Activated CD8-positive, alpha-beta memory T cell treated with anti-CD3 and anti-CD28 coated beads for 36 hours (primary cell): ENCODE results near the gene PRR7. TPM values are rescaled to one million over a fixed set of nuclear protein-coding genes. Genes with fewer than 3 reads are reported as not detected.

ENCODE experiments used
- CTCF ChIA-PET: fragments of 350-600 bp; sonication (Branson Sonifier 250); formaldehyde crosslinking; loops from one replicate; lab custom pipeline; 2021; ENCODE audit warnings: antibody characterized with exemption; lab: Charles Lee
- POLR2A ChIA-PET: fragments of 350-600 bp; sonication (Branson Sonifier 250); formaldehyde crosslinking; loops from one replicate; lab custom pipeline; 2021; ENCODE audit warnings: antibody characterized with exemption; lab: Charles Lee
- total RNA-seq, 2 experiments: library from RNA; stranded (reverse); gene quantifications; one replicate each; pipeline ENCODE4 v1.2.3, GENCODE V29; 2021

The PRR7 gene
- total RNA-seq, 2 experiments from 2014 or later = 18.7 to 20.1 TPM

DNA sequence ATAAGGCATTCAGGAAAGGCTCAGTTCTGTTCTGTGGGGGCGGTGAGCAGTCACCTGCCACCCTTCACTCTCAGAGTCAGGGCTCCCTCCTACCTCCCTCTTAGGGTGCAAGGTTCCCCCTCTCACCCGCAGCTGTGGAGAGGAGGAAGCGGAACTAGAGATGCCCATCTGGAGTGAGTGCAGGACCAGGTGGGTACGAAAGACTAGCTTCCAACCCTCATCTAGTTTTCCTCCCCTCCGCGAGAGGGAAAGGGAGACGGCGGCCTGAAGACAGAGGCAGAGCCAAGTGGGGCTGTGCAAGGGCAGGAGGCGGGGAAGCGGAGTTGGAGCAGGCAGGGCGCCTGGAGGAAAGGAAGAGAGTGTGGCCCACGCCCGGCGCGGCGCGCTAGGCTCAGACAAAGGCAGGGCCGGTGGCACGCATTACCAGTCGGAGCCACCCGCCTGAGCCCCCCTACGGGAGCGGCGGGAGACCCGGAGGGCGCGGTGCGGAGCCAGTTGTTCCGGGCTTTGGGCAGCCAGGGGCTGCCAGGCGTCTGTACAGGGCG lies 7.3 kb downstream of the PRR7 start:
- ChIA-PET CTCF (interaction anchor here (1.0 to 22.6 kb wide), 20 partner anchors 9 to 144 kb away, joined by 3 to 312 read pairs (median 14); partner anchors contain the start of genes DBN1, GRK6, PFN3 and PRR7), POLR2A (interaction anchor here (1.0 to 3.0 kb wide), 6 partner anchors 7 to 75 kb away, joined by 3 to 41 read pairs (median 15); partner anchors contain the start of gene PRR7)

DNA sequence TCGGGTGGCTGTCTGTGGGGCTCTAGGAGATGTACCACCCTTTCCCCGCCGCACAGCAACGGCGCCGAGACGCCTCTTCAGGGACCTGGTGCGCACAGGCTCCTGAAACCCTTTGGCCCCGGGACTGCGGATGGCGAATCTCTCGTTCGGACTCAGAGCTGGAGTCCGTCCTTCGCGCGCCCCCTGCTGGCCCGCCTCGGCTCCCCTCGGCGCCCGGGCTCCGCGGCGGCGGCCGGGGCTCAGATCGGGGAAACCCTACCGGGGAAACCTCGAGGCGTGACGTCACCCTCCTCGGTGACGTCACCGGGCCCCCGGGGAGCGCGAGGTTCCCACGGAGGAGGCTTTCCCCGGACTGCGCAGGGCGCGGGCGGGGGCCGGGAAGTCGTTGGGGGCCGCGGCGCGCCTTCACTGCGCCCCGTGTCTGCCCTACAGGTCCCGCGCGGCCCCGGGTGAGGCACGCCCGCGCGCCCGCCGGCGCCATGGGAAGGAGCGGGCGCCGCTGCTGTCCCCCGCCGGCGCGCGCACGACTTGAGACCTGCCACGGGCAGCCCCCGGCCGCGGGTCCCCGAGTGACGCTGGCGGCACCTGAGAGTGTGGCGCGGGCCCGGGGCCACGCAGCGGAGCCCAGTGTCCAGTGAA lies 7.9 kb downstream of the PRR7 start:
- ChIA-PET CTCF (interaction anchor here (1.0 to 22.6 kb wide), 28 partner anchors 10 to 145 kb away, joined by 3 to 312 read pairs (median 7); partner anchors contain the start of genes DBN1, DDX41, GRK6 and PDLIM7), POLR2A (interaction anchor here (0.6 to 3.0 kb wide), 11 partner anchors 8 to 83 kb away, joined by 3 to 41 read pairs (median 12); partner anchors contain the start of genes PDLIM7 and PRR7)

DNA sequence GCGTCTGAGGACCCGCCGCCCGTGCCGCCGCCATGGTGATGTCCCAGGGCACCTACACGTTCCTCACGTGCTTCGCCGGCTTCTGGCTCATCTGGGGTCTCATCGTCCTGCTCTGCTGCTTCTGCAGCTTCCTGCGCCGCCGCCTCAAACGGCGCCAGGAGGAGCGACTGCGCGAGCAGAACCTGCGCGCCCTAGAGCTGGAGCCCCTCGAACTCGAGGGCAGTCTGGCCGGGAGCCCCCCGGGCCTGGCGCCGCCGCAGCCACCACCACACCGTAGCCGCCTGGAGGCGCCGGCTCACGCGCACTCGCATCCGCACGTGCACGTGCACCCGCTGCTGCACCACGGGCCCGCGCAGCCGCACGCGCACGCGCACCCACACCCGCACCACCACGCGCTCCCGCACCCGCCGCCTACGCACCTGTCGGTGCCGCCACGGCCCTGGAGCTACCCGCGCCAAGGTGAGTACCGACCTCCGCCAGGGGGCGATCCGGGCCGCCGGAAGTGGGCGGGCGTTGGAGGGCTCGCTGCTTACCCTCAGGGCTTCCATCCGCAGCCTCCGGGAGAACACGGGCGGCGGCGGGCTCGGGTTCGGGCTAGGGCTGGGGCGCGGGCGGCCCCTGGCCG lies 8.5 kb downstream of the PRR7 start:
- CTCF ChIA-PET = interaction anchor here (0.7 to 22.6 kb wide), 32 partner anchors 10 to 341 kb away, joined by 3 to 312 read pairs (median 6); partner anchors contain the start of genes DBN1, DDX41, GRK6 and PDLIM7
- POLR2A ChIA-PET = interaction anchor here (0.6 to 3.0 kb wide), 13 partner anchors 9 to 83 kb away, joined by 3 to 41 read pairs (median 8); partner anchors contain the start of genes GRK6, PDLIM7 and PRR7

DNA sequence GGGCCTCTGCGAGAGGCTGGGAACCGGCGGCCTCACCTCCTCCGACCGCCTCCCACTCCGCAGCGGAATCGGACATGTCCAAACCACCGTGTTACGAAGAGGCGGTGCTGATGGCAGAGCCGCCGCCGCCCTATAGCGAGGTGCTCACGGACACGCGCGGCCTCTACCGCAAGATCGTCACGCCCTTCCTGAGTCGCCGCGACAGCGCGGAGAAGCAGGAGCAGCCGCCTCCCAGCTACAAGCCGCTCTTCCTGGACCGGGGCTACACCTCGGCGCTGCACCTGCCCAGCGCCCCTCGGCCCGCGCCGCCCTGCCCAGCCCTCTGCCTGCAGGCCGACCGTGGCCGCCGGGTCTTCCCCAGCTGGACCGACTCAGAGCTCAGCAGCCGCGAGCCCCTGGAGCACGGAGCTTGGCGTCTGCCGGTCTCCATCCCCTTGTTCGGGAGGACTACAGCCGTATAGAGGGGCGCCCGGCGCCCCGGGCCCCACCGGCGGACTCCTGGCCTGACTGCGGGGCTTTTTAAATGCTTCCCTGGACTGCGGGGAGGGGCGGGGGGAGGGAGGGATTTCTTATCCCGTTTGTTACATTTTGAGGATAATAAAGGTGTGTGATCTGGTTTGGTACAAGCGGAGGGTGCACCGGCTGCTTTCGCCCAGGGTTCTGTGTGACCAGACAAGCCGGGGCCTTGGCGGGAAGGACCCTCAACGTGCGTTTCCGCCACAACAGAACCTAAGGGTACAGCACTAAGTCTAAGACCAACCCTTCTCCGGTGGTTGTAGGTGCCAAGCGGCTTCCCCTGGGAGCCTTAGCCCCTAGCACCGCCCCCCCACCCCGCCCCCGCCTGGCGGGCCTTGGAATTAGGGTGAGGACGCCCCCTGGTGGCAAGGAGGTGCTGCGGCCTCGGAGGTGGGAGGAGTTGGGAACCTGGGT lies 9.3 kb downstream of the PRR7 start:
- POLR2A ChIA-PET = interaction anchor here (1.0 to 3.0 kb wide), 11 partner anchors 9 to 84 kb away, joined by 3 to 41 read pairs (median 12); partner anchors contain the start of genes GRK6, PDLIM7 and PRR7
- CTCF ChIA-PET = interaction anchor here (0.7 to 22.6 kb wide), 28 partner anchors 9 to 342 kb away, joined by 3 to 312 read pairs (median 7); partner anchors contain the start of genes DBN1, DDX41, GRK6 and PDLIM7

DNA sequence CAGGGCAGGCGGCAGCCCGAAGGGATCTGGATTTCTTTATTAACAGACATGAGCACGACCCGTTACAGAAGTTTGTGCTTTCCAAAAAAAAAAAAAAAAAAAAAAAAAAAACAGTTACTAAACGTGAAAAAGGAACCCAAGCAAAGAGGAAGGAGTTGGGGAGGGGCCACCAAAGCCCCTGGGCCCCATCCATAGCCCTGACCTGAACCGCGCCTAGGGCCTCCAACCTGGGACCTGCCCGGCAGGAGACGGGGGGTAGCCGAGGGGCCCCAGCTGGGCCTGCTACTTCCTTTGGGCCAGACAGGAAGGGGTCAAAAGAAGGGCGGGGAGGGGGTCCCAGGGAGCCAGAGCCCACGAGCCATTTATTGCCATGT lies 10.0 kb downstream of the PRR7 start:
- POLR2A ChIA-PET = interaction anchor here (1.4 kb wide), 1 partner anchor 16 kb away, joined by 7 read pairs; no protein-coding TSS in a partner anchor
- CTCF ChIA-PET = interaction anchor here (1.4 to 22.6 kb wide), 11 partner anchors 8 to 118 kb away, joined by 3 to 312 read pairs (median 20); partner anchors contain the start of genes DBN1, DDX41, GRK6 and PFN3

DNA sequence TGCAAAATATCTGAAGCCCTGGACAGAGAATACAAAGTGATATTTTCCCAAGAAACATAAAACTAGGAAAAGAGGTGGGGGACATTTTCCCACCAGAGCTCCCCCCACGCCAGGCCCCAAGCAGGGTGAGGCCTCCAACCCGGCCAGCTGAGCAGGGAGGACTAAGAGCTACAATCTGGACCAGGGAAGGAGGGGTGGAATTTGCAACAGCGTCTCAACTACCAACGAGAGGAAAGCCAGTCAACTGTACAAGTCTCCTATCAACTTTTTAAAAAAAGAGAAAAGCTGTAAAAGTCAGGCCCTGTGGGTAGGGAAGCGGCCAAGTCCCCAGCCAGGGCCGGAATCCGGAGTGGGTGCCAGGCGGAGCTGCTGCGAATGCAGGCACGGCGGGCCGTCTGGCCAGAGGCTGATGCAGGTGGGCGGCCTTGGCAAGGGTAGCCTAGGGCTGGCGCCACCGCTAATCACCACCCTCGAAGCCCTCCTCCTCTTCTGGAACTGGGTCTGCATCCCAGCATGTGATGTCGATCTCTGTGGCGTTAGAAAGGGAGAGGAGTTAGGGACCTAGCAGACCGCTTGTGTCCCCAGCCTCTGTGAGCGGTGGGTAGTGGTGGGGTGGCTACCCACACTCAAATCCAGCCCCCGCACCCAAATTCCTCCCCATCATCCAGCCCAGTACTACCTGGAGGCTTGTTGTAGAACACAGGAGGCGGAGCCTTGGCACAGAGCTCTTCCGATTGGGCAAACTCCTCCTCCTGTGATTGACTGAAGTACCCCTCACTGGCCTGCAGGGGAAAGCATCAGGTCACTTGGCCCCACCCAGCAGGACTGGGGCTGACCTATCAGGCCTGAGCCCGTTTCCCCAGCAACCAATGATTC lies 10.6 kb downstream of the PRR7 start:
- ChIA-PET CTCF (interaction anchor here (0.6 to 22.6 kb wide), 14 partner anchors 8 to 154 kb away, joined by 3 to 312 read pairs (median 12); partner anchors contain the start of genes DBN1, DDX41, GRK6 and PFN3), POLR2A (interaction anchor here (0.9 to 1.4 kb wide), 2 partner anchors 15 to 23 kb away, joined by 3 to 7 read pairs; no protein-coding TSS in a partner anchor)

DNA sequence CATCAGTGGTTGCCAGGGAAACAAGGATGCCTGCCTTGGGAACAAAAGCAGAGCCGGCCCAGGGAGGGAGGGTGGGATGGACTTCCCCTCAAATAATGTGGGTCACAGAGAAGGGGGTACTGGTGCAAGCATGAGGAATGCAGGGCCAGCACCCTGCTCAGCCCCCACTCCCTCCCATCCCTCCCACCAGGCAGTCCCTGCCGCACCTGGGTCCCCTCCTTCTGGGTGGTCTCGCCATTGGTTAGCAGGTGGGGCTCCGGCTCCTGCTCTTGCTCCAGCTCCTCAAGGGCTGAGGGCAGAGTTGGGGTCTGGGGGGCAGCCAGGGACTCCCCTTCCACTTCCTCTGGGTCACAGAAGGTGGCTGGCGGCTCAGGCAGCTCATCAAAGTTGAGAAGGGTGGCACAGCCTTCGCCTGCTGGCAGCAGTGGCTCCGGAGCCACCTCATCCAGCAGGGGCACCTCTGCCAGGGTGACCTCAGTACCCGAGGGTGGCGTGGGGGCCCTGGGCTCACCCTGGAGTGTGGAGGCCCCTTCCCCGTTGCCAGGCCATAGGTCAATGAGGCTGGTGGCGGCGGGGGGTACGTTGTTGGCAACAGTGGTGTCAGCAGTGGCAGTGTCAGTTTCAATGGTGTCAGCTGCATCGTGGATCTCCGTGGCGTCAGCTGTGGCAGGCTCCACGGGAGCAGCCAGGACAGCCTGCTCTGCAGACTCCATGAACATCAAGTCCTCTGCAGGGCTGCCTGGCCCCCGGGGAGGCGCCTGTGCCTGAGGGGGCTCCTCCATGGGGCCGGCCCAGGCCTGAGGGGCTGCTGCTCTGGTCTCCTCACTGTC lies 11.5 kb downstream of the PRR7 start:
- POLR2A ChIA-PET = interaction anchor here (0.9 to 1.4 kb wide), 2 partner anchors 14 to 24 kb away, joined by 3 to 7 read pairs; no protein-coding TSS in a partner anchor
- CTCF ChIA-PET = interaction anchor here (0.6 to 22.6 kb wide), 12 partner anchors 14 to 155 kb away, joined by 3 to 312 read pairs (median 10); partner anchors contain the start of genes DBN1, GRK6 and PFN3

DNA sequence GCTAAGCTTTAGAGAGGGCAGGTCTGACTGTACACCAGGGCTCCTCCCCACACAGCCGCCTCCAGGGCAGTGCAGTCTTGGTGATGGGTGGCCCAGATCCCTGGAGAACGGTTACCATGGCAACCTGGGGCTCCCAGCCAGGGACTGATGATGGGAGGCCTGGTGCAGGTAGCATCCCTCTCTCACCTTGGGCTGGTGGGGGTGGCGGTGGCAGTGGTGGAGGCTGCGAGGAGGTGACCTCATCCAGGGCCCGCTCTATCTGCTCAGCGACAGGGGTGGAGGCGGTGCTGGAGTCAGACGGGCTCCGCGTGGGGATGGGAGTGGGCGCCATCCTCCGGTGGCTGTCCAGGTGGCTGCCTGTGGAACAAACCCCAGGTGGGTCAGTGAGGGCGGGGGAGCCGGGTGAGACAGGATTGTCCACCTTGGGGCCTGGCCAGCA lies 12.3 kb downstream of the PRR7 start:
- POLR2A ChIA-PET = no interaction called here

DNA sequence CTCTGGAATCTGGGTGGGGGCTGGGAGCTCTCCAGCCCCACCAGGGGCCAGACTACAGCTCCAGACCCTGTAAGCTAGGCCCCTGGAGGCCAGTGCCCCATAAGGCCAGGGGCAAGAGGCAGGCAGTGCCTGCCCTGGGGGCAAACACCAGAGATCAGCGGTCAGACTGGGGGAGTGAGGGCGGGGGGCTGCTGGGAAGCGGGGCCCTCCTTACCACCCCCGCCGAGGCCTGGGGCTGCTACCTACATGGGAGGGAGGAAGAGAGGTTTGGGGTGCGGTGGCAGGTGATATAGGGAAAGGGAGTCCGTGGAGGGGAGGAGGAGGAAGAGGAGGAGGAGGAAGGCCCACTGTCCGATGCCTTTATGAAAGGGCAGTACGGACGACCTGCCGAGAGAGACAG lies 12.7 kb downstream of the PRR7 start:
- ChIA-PET POLR2A (interaction anchor here (0.9 kb wide), 1 partner anchor 10 kb away, joined by 3 read pairs; no protein-coding TSS in a partner anchor), CTCF (interaction anchor here (1.4 to 22.6 kb wide), 4 partner anchors 13 to 69 kb away, joined by 3 to 203 read pairs (median 101); partner anchors contain the start of genes DBN1 and GRK6)

More for the DNA sequence above, 12.3 kb downstream of the PRR7 start:
- CTCF ChIA-PET = interaction anchor here (1.4 to 22.6 kb wide), 5 partner anchors 14 to 140 kb away, joined by 4 to 203 read pairs (median 84); partner anchors contain the start of genes DBN1 and GRK6

DNA sequence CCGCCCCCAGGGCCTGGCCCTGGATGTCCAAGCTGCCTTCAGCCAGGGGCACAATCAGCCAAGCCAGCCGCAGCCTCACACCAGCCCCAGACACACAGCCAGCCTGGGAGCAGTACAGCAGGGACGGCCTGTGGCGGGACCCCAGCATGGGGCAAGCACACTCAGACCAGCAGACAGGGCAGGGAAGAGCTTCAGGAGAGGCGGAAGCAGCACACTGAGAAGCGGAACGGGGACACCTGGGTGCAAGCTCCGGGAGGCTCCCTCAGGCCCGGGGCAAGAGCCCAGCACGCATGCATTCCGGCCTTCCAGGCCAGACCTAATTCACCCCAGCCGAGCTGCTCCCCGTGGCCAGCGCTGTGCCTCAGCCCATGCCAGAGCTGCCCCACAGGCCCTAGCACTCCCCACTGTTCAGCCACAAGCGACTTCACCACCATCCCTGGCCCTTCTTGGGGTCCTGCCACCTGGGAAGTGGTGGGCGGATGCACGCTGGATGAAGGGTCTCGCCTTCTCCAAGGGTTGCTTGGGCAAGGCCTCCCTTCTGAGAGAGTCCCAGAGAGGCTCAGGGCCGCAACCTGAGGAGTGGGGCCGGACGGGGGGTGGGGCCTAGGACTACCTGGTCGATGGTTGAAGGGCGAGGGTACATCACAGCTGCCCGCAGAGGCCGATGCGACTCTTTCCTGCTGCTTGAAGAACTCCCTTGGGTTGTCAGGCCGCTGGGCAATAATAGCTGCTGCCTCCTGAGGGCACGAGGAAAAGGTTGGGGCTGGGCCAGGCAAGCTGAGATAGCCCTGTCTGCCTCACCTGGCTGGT lies 13.4 kb downstream of the PRR7 start:
- ChIA-PET CTCF (interaction anchor here (1.4 to 22.6 kb wide), 4 partner anchors 12 to 69 kb away, joined by 3 to 203 read pairs (median 101); partner anchors contain the start of genes DBN1 and GRK6), POLR2A (interaction anchor here (0.9 kb wide), 2 partner anchors 9 to 95 kb away, joined by 3 to 4 read pairs; no protein-coding TSS in a partner anchor)

DNA sequence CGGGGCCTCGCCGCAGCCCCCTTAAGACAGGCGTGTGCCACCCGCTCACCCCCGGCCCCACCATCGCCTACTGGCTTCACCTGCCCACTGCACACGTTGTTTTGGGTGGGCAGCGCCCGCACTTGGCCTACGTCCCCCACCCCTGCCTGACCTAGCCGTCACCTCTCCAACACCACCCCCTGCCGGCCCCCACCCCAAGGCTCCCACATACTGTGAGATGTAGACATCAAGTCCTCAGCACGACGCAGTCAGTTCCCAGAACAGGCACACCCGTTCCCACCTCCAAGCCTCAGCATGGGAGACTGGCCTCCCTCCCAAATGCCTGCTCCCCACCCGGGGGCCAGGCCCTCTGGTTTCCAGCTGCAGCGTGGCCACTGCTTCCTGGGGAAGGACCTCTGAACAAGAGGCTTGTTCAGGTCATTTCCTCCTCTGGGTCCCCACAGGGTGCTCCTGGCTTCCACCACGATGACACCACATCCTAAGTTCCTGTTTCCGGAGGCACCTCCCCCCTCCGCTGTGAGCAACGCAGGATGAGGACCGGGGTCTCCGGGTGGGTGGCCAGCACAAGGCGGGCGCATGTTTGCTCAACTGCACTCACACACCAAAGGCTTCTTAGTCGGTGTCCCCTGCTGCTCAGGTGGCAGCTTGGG lies 15.5 kb downstream of the PRR7 start:
- POLR2A ChIA-PET = interaction anchor here (0.6 to 0.7 kb wide), 2 partner anchors 13 to 67 kb away, joined by 3 read pairs; no protein-coding TSS in a partner anchor
- CTCF ChIA-PET = interaction anchor here (1.7 to 22.6 kb wide), 2 partner anchors 16 to 71 kb away, joined by 4 to 203 read pairs; no protein-coding TSS in a partner anchor

DNA sequence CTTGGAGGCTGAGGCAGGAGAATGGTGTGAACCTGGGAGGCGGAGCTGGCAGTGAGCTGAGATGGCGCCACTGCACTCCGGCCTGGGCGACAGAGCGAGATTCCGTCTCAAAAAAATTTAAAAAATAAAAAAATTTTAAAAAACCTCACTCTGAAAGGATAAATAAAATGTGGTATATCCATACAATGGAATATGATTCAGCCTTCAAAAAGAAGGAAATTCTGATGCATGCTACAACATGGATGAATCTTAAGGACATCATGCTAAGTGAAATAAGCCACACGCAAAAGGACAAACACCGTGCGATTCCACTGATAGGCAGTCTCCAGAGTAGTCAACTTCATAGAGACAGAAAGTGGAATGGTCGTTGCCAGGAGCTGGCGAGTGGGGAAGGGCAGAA lies 18.4 kb downstream of the PRR7 start:
- POLR2A ChIA-PET = interaction anchor here (0.8 kb wide), 1 partner anchor 14 kb away, joined by 3 read pairs; no protein-coding TSS in a partner anchor
- CTCF ChIA-PET = interaction anchor here (1.7 to 4.1 kb wide), 2 partner anchors 9 to 61 kb away, joined by 5 to 27 read pairs; no protein-coding TSS in a partner anchor

DNA sequence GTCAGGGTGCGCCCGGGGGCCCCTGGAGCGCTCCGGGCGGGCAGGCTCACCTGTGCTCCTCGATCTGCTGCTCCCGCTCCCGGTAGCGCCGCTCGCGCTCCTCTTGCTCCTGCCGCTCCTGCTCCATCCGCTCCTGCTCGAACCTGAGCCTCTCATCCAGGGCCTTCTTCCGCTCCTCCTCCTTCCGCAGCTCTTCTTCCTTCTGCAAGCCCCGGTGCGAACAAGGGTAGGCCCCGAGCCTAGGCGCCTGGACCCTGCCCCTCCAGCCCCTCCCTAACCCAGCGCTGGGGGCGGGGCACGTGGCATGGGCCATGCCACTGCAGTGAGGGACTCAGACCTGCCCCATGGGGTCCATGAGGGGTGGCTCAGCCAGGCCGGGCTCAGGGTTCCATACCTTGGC lies 20.2 kb downstream of the PRR7 start:
- CTCF ChIA-PET = interaction anchor here (1.7 to 4.1 kb wide), 2 partner anchors 11 to 63 kb away, joined by 5 to 27 read pairs; no protein-coding TSS in a partner anchor
- POLR2A ChIA-PET = no interaction called here

DNA sequence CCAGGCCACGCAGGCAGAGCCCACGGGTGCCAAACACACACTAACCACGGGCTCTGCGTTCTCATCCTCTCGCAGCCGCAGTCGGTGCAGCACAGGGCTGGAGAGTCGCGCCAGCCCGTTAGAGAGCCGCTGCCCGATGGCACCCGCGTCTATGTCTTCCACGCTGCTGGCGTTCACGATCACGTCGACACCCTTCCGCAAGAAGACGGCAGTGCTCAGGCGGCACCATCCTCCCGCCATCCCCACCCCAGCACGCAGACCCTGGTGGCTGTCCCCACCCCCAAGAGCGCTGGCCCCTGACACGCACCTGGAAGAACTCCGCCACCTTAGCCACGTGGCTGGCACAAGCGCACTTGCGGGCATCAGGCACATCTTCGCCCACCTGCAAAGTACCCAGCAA lies 20.8 kb downstream of the PRR7 start:
- CTCF ChIA-PET = no interaction called here
- POLR2A ChIA-PET = no interaction called here
